Stimulated activated CD4-positive, alpha-beta T cell treated with anti-CD3 and anti-CD28 coated beads, Interleukin-12 subunit alpha, Interleukin-12 subunit beta, amount 100 ng/mL, for 4 hours (primary cell): ENCODE measurements around the gene PCDH9.

Experiments
- DNase-seq: peaks from one replicate; pipeline ENCODE4 v3.0.0-alpha.2; 2020

Gene PCDH9

DNA sequence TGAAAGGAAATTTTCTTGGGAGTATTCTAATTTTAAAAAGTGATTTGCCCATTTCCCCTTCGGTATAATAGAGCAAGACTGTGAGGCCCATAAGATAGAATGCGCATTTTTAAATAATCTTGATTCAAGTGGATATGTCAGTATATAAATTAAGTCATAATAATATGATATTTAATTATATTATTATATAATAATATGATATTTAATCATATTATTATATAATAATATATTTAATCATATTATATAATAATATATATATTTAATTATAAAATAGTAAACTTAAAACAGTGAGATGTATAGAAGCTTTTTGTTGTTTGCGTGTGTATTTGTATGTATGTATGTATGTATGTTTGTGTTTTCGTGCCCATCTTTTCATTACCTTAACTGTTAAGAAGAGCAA, 682.5 kb downstream of the PCDH9 start:
- DNase-seq, result no peak

DNA sequence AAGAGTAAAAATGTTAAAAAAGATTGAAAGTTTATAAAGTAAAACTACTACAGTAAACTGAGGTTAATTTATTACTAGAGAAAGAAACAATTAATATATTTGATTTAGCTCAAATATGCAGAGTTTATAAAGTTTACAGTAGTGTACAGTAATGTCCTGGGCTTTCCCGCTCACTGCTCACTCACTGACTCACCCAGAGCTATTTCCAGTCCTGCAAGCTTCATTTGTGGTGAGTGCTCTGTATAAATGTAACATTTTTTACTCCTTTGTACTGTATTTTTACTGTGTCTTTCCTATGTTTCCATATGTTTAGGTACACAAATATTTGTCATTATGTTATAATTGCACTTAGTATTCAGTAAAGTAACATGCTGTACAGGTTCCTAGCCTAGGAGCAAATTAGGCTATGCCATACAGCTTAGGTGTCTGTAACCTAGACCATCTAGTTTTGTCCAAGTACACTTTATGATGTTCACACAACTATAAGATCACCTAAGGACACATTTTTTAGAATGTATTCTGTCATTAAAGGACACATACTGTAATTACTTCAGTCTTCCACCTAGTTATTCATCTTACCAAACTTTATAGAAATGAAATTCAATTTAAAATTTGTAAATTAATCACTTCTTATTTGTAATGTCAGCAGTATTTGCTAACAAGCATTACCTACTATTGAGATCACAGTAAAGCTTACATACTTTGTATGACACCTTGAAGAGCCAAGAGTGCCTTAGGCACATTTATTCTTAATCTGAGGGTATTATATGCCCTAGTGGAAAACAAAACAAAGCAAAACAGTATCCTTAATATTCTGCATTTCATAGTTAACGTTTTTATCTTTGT, 683.4 kb downstream of the PCDH9 start:
- DNase-seq, result no peak

DNA sequence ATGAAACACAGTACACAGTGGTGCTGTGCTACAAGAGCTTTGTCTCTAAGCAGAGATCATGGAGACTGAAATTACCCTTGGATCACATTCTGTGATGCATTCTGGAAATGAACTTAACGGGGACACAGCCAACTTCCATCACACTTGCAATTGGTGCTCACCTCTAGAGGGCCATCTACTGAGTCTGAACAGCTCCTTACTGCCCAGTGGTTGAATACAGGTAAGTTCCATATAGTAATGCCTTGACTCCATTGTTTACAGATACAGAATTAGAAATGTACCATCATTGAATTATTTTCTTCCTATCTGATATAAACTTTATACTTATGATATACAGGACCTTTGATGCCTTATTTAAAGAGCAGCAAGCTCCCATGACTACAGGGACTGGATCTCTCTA, 686.4 kb downstream of the PCDH9 start:
- no peak for DNase-seq

DNA sequence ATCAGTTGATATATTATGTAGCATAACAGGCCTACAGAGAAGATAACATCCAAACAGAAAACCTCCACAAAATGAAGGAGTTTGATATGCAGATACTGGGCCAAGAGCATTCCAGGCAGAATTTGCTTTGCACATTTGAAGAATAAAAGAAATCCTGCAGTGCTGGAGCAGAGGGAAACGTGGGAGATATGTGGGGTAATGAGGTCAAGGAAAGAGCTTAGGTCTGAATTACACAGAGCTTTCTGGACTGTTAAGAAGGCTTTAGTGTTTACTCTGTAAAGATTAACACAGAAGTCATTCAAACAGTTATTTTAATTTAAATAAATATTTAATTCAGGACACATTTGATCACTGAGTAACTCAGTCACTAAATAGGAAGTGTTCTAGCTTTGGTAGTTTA, 692.7 kb downstream of the PCDH9 start:
- DNase-seq, result no peak

DNA sequence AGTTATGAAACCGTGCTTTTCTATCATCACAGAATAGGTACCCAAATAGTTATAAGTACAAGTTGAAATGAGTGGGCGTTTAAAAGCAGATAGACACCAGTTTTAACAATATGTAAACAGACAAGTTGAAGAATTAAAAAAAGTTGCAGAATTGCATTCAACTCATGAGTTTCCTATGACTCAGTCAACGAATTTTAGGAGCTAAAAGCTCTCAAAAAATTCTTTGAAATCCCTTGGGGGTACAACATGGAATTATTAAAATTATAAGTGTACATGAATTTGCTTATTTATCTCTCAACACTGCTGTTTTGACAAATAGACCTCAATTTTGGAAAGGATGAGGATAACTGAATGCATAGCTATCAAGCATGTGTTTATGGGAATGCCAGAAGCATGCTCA, 693.4 kb downstream of the PCDH9 start:
- no peak for DNase-seq

DNA sequence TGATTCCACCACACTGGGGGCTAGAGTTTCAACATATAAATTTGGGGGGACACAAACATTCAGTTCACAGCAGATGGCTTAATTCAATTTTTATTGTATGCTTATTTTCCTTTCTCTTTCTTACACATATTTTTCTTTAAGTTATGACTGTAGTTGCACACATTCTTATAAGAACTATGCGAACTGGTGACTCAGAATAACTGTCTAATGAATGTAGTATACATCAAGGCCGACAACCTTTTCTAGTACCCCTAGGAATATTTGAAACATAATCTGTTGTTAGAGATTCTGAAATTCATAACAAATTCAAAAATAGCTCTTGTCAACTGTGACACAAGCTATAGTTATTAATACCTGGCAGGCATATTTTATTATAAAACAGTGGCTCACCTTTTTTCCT, 695.6 kb downstream of the PCDH9 start:
- DNase-seq, result no peak

DNA sequence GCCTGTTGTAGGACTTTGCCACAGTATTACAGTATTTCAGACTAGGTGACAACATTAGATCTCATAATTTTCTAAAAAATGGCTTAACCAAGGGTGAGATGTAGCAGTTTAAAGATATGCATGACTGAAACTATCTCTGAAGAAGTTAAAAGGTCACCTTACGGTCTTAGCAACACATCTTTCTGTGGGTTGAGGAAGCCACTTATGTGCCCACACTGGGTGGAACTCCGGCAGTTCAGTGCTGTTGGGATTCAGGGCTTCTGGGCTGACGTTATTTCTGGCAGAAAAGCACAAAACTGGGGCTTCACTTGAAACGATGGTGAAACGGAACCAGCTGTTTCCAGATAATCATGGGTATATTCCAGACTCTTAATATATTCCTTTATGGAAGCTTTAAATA, 697.3 kb downstream of the PCDH9 start:
- no peak for DNase-seq

DNA sequence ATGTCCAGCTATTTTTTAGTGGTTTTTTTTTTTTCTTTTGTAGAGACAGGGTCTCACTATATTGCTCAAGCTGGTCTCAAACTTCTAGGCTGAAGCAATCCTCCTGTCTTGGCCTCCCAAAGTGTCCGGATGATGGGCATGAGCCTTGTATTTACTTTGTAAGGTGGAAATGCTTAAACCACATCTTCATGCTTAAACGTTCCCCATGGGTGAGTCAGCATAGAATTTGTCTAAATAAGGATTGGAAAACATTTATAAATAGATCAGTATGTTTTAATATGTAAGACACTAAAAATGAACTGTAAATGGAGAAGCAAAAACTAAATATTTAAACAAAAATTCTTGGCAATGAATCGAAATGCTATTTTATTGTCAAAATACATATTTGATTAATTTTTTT, 698.0 kb downstream of the PCDH9 start:
- no peak for DNase-seq

DNA sequence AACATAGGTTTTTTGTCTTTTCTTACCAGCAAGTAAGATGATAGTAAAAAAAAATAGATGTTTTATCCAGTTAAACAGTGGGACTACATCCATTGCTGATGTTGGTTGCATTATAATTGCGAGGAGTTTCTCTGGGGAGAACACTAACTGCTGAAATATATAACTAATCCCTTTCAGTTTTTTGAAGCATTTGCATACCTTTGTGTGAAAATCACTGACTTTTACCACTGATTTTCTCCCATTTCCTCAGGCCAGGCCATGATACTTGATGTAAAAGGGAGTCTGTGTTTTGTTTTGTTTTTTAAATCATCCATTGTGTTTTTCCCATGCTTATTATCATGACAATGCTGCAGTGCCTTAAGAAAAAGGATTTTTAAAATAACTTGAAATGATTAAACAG, 699.5 kb downstream of the PCDH9 start:
- no peak for DNase-seq

DNA sequence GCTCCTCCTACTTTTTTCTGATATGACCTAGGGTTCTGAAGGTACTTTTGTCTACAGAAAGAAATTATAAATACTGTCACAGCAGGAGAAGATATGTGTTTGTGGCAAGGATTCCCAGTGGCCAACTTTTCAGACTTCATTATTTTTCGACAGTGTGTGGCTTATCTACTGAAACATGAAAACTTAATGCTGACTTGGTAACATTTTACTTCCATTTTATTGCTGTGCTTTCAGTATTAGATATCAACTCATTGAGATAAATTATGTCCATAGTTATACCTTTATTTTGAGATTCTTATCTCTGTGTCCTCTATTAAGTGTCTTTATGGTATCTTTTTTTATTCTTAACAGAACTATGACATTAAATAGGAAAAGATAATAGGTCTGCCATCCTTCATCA, 700.0 kb downstream of the PCDH9 start:
- DNase-seq, result no peak

DNA sequence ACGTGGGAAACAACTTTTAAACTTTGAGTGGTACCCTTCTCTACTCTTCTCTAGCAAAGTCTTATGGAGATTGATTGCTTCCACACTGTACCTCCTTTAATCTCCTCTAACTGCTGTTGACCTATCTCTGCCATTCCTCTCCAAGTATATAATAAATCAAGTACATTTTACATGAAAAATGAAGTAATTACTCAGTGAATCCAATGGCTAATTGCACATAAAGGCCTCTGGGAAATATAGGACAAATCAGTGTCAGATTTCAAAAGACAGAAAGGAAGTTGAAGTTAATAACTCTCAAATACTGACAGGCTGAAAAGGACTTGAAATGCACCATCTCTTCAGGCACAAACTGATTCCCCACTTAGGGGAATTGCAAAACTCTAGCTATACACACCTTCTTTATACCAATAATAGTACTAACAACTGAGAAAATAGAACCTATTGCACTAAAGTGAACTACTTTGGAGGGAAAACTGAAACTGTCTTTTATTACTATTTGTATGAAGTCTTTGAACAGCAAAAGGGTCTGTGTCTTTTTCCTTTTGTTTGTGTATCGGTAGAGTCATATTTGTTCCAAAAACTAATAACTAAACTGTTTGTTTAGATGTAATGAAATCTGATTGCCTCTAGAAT, 701.1 kb downstream of the PCDH9 start:
- DNase-seq, result no peak

DNA sequence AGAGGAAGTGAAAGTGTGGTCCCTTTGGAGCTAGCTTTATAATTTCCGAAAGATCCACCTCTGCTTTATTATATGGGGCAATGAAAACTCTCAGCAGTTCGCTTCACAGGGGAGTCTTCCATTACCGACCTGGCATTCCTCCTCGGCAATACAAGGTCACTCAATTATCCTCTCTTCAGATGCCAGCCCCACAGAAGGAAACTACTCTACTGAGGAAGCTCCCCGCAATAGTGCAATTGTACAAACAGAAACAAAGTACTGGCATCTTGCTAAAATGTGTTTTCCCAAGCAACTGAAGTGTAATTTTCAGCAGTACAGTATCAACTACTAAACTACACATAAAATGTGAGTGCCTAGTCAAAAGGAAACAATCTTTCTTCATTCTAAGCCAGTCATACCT, 702.0 kb downstream of the PCDH9 start:
- DNase-seq, result no peak

DNA sequence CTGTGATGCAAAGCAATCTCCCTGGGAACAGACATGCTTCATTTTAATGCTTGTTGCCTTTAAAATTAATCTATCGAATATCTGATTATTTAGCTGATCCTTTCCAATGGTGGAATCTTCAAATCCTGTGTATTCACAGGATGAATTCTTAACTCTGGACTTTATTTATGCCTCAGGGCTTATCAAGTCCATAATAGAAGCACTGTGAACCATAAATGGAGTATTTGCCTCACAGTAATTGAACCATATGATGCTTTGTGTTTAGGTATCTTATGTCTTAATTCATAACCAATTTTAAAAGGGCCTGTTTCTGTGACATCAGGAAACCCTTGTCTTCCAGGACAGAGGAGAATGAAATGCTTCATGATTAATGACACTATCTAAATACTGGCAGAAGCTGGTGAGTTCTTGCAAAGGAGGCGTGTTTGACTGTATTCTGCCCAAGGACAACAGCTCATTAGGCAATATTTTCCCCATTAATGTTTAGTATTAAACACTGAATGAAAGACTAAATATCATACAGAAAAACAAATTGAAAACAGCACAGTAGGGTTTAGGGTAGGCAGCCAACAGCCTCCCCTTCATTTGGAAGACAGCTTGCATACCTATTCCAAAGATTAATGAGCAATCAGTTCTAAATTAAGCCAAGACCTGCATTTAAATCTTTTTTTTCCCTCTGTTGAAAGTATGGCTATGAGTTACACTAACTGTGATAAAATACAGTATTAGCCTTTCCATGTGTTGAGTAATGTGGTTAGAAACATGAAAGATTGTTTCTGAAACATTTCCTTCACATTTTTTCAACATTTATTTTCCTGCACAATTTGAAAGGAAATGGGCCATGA, 709.4 kb downstream of the PCDH9 start:
- no peak for DNase-seq

DNA sequence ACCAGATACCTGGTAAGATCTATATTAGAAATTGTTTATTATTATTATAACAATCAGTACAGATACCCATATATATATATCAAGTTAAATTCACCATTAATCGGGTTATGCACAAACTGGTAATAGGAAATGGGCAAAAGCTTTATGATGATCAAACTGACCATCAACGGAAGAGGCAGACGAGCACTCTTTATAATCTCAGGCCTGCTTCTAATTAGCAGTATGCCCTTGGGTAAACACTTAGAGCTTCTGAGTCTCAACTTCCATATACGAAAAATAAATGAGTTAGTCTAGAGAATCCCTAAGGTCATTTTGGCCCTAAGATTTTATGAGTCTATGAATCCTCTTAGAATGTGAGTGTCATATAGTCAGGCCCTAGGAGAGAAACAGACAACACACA, 710.9 kb downstream of the PCDH9 start:
- no peak for DNase-seq

DNA sequence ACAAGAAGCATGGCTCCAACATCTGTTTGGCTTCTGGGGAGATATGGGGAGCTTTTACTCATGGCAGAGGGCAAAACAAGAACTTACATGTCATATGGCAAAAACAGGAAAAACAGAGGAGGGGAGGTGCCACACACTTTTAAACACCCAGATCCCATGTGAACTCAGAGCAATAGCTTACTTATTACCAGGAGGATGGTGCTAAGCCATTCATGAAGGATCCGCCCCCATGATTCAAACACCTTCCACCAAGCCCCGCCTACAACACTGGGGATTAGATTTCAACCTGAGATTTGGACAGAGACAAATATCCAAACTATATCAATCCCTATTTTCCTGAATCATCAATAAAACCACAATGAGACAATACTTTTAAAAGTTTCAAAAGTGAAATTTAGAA, 712.1 kb downstream of the PCDH9 start:
- no peak for DNase-seq

DNA sequence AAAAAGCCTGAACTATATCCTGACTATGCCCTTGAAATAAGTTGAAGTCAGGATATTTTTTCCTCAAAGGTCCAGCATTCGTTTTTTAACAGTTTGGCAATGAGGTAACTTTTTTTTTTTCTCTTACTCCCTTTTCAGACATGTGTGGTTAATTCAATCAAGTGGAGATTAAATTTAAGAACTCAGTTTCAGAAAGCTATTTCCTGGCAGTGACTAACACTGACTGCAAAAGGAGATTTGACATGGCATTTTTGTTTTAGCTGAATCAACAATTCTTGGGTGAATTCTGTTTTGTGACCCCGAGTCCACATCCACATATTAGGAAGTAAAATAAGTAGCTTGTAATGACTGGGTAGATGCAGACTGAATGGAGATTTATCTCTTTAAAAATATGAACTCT, 716.4 kb downstream of the PCDH9 start:
- no peak for DNase-seq

DNA sequence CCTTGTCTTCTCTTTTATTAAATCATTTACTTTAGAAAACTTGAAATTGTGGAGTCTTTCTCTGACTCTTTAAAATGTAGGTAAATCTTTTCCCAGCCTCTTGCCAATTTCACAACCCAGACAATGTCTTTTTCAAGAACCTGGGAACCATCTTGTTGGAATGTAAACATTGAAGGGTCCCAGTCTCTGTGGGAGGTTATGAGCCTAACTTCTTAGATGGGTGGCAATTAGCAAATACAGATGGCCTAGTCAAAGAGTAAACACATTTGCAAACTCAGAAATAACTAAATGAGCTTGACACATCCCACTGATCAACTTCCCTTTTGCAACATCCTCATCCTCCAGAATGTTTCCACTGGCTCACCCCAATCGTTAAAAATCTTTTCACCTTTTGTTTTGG, 721.0 kb downstream of the PCDH9 start:
- DNase-seq, result no peak

DNA sequence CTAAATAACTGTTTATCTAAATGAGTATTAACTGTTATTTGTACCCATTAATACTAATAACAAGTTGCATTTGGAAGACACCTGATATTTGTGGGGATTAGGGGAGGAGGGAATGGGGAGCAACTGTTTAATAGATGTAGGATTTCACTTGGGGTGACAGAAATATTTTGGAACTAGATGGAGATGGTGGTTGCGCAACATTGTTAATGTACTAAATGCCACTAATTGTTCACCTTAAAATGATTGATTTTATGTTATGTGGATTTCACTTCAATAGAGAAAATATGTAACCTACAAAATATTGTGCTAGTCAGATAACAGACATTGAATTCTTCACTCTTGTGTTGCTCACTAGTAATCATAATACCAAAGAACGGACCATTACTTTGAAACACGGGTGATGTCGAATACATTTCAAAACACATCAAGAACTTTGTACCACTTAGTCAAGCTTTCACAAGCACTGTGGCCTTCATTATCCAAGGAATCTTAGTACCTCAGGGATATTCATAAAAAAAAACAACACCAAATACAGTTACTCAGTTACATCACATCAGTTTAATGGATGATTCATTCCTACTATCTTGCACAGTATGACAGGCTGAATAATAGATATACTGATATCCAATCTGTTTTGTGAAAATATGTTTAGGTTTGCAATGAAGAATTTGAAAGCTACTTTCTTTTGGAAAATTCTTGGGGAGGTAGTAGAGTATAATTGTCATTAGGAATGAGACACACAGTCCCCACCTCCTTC, 721.8 kb downstream of the PCDH9 start:
- DNase-seq, result no peak

DNA sequence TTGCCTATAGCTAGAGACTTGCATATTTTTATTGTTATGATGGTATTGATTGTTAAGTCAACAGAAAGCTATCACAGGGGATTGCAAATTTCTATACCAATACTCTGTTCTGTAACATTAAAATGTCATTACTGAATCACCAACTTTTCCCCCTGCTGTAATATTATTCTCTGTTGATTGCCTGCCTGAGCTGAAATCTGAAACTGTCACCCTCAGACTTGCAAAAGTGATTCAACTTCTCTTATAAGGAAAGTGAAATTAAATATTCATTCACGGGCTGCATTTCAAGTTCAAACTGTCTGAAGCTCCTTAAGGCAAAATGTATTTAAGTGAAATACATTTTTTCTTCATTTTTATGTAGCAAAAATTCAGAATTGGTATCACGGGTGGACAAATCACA, 723.2 kb downstream of the PCDH9 start:
- DNase-seq, result no peak

DNA sequence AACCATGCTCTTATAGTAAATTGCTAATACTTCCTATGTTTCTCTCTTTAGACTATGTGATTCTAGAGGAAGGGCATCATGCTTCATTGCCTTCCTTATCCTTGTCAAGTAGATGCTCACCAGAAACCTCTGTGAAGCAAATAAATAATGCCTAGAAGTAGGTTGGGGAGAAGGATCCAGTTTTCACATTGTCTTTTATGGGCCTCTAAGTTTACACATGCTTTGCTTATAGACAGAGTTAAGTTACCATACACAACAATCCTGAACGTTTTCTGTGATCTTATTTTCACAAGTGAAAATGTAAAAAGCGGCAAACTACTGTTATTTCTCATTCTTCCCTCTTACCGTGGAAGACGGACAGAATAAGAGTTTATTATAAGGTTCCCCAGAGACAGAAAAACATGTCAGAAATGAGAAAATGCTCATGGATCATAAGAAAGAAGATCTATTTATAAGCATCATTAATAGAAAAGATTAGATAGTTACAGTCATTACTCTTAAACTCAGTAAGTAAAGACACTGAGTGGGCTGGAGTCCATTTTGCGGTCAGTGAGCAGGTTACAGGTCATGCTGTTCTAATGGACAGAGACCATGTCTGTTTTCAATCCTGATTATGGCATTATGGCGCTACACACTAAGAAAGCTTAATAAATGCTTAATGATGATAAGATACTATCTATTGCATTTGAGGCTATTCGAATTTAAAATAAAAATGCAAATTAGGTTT, 723.9 kb downstream of the PCDH9 start:
- no peak for DNase-seq

DNA sequence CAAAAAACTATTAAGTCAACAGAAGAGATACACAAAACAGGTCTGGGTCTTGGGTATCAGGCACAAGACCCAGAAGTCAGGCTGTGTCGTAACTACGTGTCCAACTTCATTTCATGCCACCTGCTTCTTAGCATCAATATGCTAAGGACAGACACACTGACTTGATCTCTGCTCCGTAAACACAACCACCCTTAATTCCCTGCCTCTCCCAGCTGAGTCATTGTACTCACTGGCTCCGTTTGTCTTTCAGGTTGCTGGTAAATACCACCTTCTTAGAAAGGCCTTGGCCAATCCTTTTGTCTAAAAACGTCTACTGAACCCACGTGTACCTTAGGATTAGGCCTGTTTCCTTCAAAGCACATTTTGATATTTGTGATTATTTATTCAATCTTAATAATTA, 726.2 kb downstream of the PCDH9 start:
- DNase-seq, result no peak

DNA sequence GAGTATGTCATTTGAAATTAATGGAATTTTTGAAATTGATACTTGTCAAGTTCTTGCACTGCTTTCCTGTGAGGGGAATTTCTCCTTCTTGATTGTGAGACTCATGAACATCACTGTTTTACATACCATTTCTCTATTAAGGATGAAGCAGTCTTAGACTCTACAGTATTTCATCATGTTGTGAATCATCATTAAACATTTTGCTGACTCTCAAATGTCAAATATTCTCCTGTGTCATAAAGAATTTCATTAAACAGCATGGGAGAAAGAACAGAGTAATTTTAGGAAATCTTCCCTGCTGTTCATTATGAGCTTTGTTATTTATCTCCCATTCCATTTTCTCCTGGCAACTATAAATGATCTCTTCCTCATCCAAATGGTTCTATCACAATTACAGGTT, 729.0 kb downstream of the PCDH9 start:
- no peak for DNase-seq
